Epithelial cell of proximal tubule (primary cell): Measurements from ENCODE around the gene COQ10B. TPM values are rescaled to one million over a fixed set of nuclear protein-coding genes. Genes with fewer than 3 reads are reported as not detected.

ENCODE experiments used
- DNase-seq: peaks from one replicate; pipeline ENCODE4 v3.0.0-alpha.2; 2011; ENCODE audit warnings: low read depth
- H3K4me3 ChIP-seq: 2 replicates; pipeline ENCODE4 v1.5.1; 2011; ENCODE audit warnings: low read depth, mild to moderate bottlenecking, low read length
- CTCF ChIP-seq: conservative IDR thresholded peaks from 2 replicates; pipeline ENCODE4 v1.5.1; 2012; ENCODE audit warnings: low read depth, mild to moderate bottlenecking, low read length
- total RNA-seq: library from RNA; depleted of rRNA; stranded (reverse); fragments of >200 nt; gene quantifications from 2 replicates; pipeline ENCODE4 v1.2.3, GENCODE V29; 2015

Gene COQ10B
- total RNA-seq, 1 donor from 2014 or later = 17.9 TPM

GRCh38 chr2:197495433-197496134, 42.2 kb downstream of the COQ10B start:
- no peak overlapping the region for H3K4me3 ChIP-seq
- TF ChIP-seq CTCF = no peak
- no peak for DNase-seq

- no peak overlapping the region for H3K4me3 ChIP-seq
- DNase-seq = no peak
- TF ChIP-seq CTCF = no peak
Observed at GRCh38 chr2:197496695-197497094, 43.3 kb downstream of the COQ10B start.

- no peak for DNase-seq
- TF ChIP-seq CTCF = no peak
- peak overlapping the region; percentile 82 for H3K4me3 ChIP-seq
Observed at GRCh38 chr2:197497326-197497725, 44.0 kb downstream of the COQ10B start.

GRCh38 chr2:197498235-197498936, 45.0 kb downstream of the COQ10B start:
- H3K4me3 ChIP-seq = peak overlapping the region; percentile 82
- no peak for TF ChIP-seq CTCF
- DNase-seq = no peak

GRCh38 chr2:197498937-197499593, 45.7 kb downstream of the COQ10B start:
- TF ChIP-seq CTCF = no peak
- DNase-seq = no peak
- H3K4me3 ChIP-seq = peak overlapping the region; percentile 82

- DNase-seq = peak; percentile 95
- TF ChIP-seq CTCF = no peak
- peak within 1 kb of the TSS; percentile 82 for H3K4me3 ChIP-seq
Observed at GRCh38 chr2:197499594-197500502, 46.5 kb downstream of the COQ10B start, which contains the start of the genes HSPD1 and HSPE1. HSPD1 (minus strand) TSS chr2:197499840; CDS start chr2:197498848, 992 bp downstream. HSPE1 (plus strand) TSS chr2:197500379; CDS start chr2:197500437, 58 bp downstream.
